Ovary (tissue), 9 donors: Measurements from ENCODE around the gene USP11. TPM values are rescaled to one million over a fixed set of nuclear protein-coding genes. Genes with fewer than 3 reads are reported as not detected.

Source experiments
- DNase-seq, 5 donors: peaks; one replicate each; pipeline ENCODE4 v3.0.0-alpha.2; 2019 to 2020
- H3K27ac ChIP-seq, 2 donors: fragments of 200-600 bp; one replicate each; pipeline versions ENCODE4 v1.5.1 to v1.8.0; 2019 to 2022
- H3K27me3 ChIP-seq: fragments of 200-600 bp; one replicate; pipeline ENCODE4 v1.8.0; 2022
- H3K36me3 ChIP-seq: fragments of 200-600 bp; sonication (generic); one replicate; pipeline ENCODE4 v1.5.1; 2019
- H3K4me1 ChIP-seq: one replicate; pipeline ENCODE4 v1.8.1; 2013; ENCODE audit warnings: mild to moderate bottlenecking, moderate library complexity; ENCODE audit not compliant: insufficient read depth
- H3K4me3 ChIP-seq: fragments of 200-600 bp; sonication (generic); one replicate; pipeline ENCODE4 v1.5.1; 2017
- H3K9me3 ChIP-seq, 2 donors: fragments of 200-600 bp in 1 of 2; sonication (generic) in 1 of 2; one replicate each; pipeline versions ENCODE4 v1.5.1 to v1.8.1; 2013 to 2019; ENCODE audit warnings: mild to moderate bottlenecking in 1 of 2, moderate library complexity in 1 of 2
- EP300 ChIP-seq: sonication (generic); formaldehyde crosslinking; IDR thresholded peaks from one replicate; pipeline ENCODE4 v1.6.1; 2017; ENCODE audit warnings: antibody characterized with exemption
- POLR2A ChIP-seq: fragments of 450-650 bp; IDR thresholded peaks from one replicate; pipeline ENCODE4 v1.6.1; 2017; ENCODE audit warnings: antibody characterized with exemption, mild to moderate bottlenecking, moderate library complexity
- WGBS, 3 donors: extraction: QIAGEN DNeasy Blood & Tissue Kit in 1 of 3; methylation state at CpG; one replicate each; pipeline versions ENCODE4 v1.1.5 to v1.1.7; 2013 to 2017; 5-methylcytosine and 5-hydroxymethylcytosine counted together
- intact Hi-C, 4 donors: fragments of 100-400 bp; cut with DNase I; formaldehyde crosslinking; loops; one replicate each; pipeline versions ENCODE4 v1.11.0 to v1.15.1; 2022 to 2023
- polyA plus RNA-seq, 2 donors: library from polyadenylated mRNA; stranded (reverse); fragments of 200-250 nt in 1 of 2; fragments of 350-450 nt in 1 of 2; fragmentation: Illumina TruSeq in 1 of 2; extraction: RNeasy Lipid Tissue Mini Kit (QIAGEN cat#74804) in 1 of 2; gene quantifications; one replicate each; pipeline ENCODE4 v1.2.3, GENCODE V29; 2013 to 2014
- total RNA-seq, 7 donors: library from RNA; depleted of rRNA in 2 of 7; stranded (reverse); fragments of >200 nt in 2 of 7; fragmentation: NEBNext Ultra II Directional in 3 of 7; extraction: Animal tissue kit (Norgen Biotek cat#: 25700) in 3 of 7; gene quantifications; one replicate each; pipeline versions ENCODE4 v1.1.0 to v1.2.4, GENCODE V29; 2016 to 2023
- TF ChIP-seq, protein P1 (sequence below), 3 donors: fragments of 450-650 bp in 2 of 3; fragments of 200-600 bp in 1 of 3; IDR thresholded peaks; one replicate each; pipeline versions ENCODE4 v1.5.1 to v1.8.0; 2016 to 2022; ENCODE audit warnings: antibody characterized with exemption in 3 of 3, mild to moderate bottlenecking in 1 of 3
- donor health status: DM: no; HTN: no; CAD: no; lungs with moderate emphysema.
- donor health status: DM: no; HTN: no; CAD: no.
- donor health status: Bipolar disorder and iron deficiency.
- donor health status: DM: yes; HTN: yes; CAD: no.
- donor health status: DM: no; HTN: no; CAD: no.
- donor health status: DM: yes; HTN: yes; CAD: no.

USP11 gene
- total and polyA plus RNA-seq, 9 donors = 55.6 to 166 (median 109) TPM

GRCh38 chrX:47210661-47211425, 22.0 kb upstream of the USP11 start:
- TF ChIP-seq EP300 = no peak
- TF ChIP-seq, protein P1, sequence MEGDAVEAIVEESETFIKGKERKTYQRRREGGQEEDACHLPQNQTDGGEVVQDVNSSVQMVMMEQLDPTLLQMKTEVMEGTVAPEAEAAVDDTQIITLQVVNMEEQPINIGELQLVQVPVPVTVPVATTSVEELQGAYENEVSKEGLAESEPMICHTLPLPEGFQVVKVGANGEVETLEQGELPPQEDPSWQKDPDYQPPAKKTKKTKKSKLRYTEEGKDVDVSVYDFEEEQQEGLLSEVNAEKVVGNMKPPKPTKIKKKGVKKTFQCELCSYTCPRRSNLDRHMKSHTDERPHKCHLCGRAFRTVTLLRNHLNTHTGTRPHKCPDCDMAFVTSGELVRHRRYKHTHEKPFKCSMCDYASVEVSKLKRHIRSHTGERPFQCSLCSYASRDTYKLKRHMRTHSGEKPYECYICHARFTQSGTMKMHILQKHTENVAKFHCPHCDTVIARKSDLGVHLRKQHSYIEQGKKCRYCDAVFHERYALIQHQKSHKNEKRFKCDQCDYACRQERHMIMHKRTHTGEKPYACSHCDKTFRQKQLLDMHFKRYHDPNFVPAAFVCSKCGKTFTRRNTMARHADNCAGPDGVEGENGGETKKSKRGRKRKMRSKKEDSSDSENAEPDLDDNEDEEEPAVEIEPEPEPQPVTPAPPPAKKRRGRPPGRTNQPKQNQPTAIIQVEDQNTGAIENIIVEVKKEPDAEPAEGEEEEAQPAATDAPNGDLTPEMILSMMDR (IDR thresholded peaks at IDR 0.05) = no peak
- TF ChIP-seq POLR2A = no peak
- Histone ChIP-seq H3K9me3 (no peaks in the 10 kb centered on the region), H3K27ac (no peak overlapping the region), H3K36me3 (no peaks in the 10 kb centered on the region), H3K27me3 (no peaks in the 10 kb centered on the region), H3K4me3 (no peak overlapping the region), H3K4me1 (no peaks in the 10 kb centered on the region)
- intact Hi-C loops = no loop called here
- WGBS, 3 donors = 90 to 92% (median 92%) methylated on average over 15 of the region's 15 CpGs
- DNase-seq = peak in 2 of 5 donors; percentile 9 to 21

- intact Hi-C loops = no loop called here
- H3K4me1 ChIP-seq = no peaks in the 10 kb centered on the region
- WGBS, 3 donors = 90 to 93% (median 91%) methylated on average over 12 of the region's 12 CpGs
- no peak overlapping the region for H3K27ac ChIP-seq
- TF ChIP-seq POLR2A = no peak
- TF ChIP-seq EP300 = no peak
- TF ChIP-seq, protein P1 (IDR thresholded peaks at IDR 0.05) = no peak
- H3K36me3 ChIP-seq = no peaks in the 10 kb centered on the region
- H3K27me3 ChIP-seq = no peaks in the 10 kb centered on the region
- peak in 2 of 5 donors; percentile 11 to 21 for DNase-seq
- no peaks in the 10 kb centered on the region for H3K9me3 ChIP-seq
- H3K4me3 ChIP-seq = no peak overlapping the region
Observed at GRCh38 chrX:47212381-47213293, 20.2 kb upstream of the USP11 start.

GRCh38 chrX:47214435-47215077, 18.3 kb upstream of the USP11 start:
- intact Hi-C loops = no loop called here
- no peak overlapping the region for H3K27ac ChIP-seq
- no peaks in the 10 kb centered on the region for H3K27me3 ChIP-seq
- H3K9me3 ChIP-seq = no peaks in the 10 kb centered on the region
- peak in 2 of 5 donors; percentile 49 to 50 for DNase-seq
- TF ChIP-seq POLR2A = no peak
- TF ChIP-seq, protein P1 (IDR thresholded peaks at IDR 0.05) = no peak
- no peak for TF ChIP-seq EP300
- H3K36me3 ChIP-seq = no peaks in the 10 kb centered on the region
- H3K4me3 ChIP-seq = no peak overlapping the region
- peaks cover 5% of the 10 kb centered on the region for H3K4me1 ChIP-seq
- 84 to 87% (median 85%) methylated on average over 20 of the region's 20 CpGs for WGBS, 3 donors

DNA sequence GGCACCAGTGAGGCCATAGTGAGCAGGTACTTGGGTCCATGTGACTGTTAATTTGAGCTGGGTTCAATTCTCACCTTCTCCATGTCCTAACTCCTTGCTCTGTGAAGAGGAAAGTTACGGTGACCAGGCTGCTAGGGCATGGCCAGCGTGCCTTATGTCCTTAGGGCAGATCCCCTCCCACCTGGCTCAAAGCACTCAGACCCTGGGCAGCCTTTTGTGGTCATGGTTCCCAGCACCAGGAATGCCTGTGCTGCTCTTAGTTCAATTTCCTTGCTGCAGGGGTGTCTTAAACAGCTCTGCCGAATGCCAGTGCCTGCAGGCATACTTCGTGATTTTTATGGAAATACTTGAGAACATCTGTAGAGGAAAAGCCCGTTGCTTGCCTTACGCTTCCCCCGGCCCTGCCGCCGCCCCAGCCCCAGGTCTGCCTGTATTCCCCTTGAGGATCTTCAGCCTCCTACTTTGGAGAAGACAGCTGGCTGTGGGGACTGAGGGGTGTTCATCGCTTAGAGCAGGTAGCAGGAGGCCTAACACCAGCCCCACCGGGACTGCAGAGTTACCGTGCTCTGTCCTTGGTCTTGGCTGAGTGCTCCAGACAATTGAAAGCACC, 17.4 kb upstream of the USP11 start:
- H3K9me3 ChIP-seq = no peaks in the 10 kb centered on the region
- no peak overlapping the region for H3K4me3 ChIP-seq
- 81 to 87% (median 86%) methylated on average over 12 of the region's 12 CpGs for whole genome bisulfite sequencing, 3 donors
- H3K36me3 ChIP-seq = no peaks in the 10 kb centered on the region
- peak in 1 of 5 donors; percentile 31 for DNase-seq
- H3K27me3 ChIP-seq = no peaks in the 10 kb centered on the region
- intact Hi-C loops = no loop called here
- TF ChIP-seq, protein P1 (IDR thresholded peaks at IDR 0.05) = no peak
- TF ChIP-seq EP300 = no peak
- TF ChIP-seq POLR2A = no peak
- H3K4me1 ChIP-seq = peaks cover 12% of the 10 kb centered on the region
- H3K27ac ChIP-seq = no peak overlapping the region
